Mesendoderm (in vitro differentiated cells): ENCODE measurements around the gene CCL7.
"Not testable (repeated sequence)": the region's sequence is repeated elsewhere in the genome, so short reads cannot be mapped to it uniquely, and the experiment has no call there.

Source experiments
- DNase-seq: peaks from one replicate; pipeline ENCODE4 v3.0.0; 2013
- H2AK5ac ChIP-seq: 2 replicates; pipeline ENCODE4 v1.6.1; 2013; ENCODE audit warnings: low read length, inconsistent platforms
- H2BK120ac ChIP-seq: 2 replicates; pipeline ENCODE4 v1.6.1; 2013; ENCODE audit warnings: low read depth, mild to moderate bottlenecking, low read length, moderate library complexity, mixed read lengths
- H2BK15ac ChIP-seq: replicated peaks from 2 replicates; pipeline ENCODE4 v1.6.1; 2013; ENCODE audit warnings: low read depth, mild to moderate bottlenecking, moderate library complexity
- H2BK5ac ChIP-seq: 2 replicates; pipeline ENCODE4 v1.6.1; 2013; ENCODE audit warnings: low read length, inconsistent platforms
- H3K18ac ChIP-seq: 2 replicates; pipeline ENCODE4 v1.6.1; 2013; ENCODE audit warnings: mild to moderate bottlenecking, low read length, mixed read lengths
- H3K23ac ChIP-seq: one replicate; pipeline ENCODE4 v1.6.1; 2013; ENCODE audit warnings: low read length
- H3K27ac ChIP-seq: 2 replicates; pipeline ENCODE4 v1.5.1; 2013; ENCODE audit warnings: low read depth, mild to moderate bottlenecking, inconsistent platforms, low read length, moderate library complexity
- H3K27me3 ChIP-seq: 2 replicates; pipeline ENCODE4 v1.6.1; 2013; ENCODE audit warnings: low read length, control low read depth, mild to moderate bottlenecking, inconsistent platforms; ENCODE audit not compliant: insufficient read depth, poor library complexity
- H3K36me3 ChIP-seq: 2 replicates; pipeline ENCODE4 v1.6.1; 2013; ENCODE audit warnings: low read length, inconsistent platforms; ENCODE audit not compliant: control insufficient read depth, insufficient read depth
- H3K4ac ChIP-seq: one replicate; pipeline ENCODE4 v1.6.1; 2013; ENCODE audit warnings: low read depth, mild to moderate bottlenecking, low read length, moderate library complexity
- H3K4me1 ChIP-seq: 2 replicates; pipeline ENCODE4 v1.6.1; 2013; ENCODE audit warnings: low read depth, low read length, inconsistent platforms; ENCODE audit not compliant: control insufficient read depth
- H3K4me2 ChIP-seq: 2 replicates; pipeline ENCODE4 v1.6.1; 2013; ENCODE audit warnings: low read length
- H3K4me3 ChIP-seq: 2 replicates; pipeline ENCODE4 v1.5.1; 2013; ENCODE audit warnings: mild to moderate bottlenecking, low read length
- H3K56ac ChIP-seq: one replicate; pipeline ENCODE4 v1.6.1; 2013; ENCODE audit warnings: low read length
- H3K79me1 ChIP-seq: 2 replicates; pipeline ENCODE4 v1.6.1; 2013; ENCODE audit warnings: low read length, inconsistent platforms
- H3K79me2 ChIP-seq: 2 replicates; pipeline ENCODE4 v1.6.1; 2013; ENCODE audit warnings: mild to moderate bottlenecking, low read length; ENCODE audit not compliant: control insufficient read depth, insufficient read depth
- H3K9ac ChIP-seq: 2 replicates; pipeline ENCODE4 v1.6.1; 2013; ENCODE audit warnings: low read length, inconsistent platforms
- H4K5ac ChIP-seq: one replicate; pipeline ENCODE4 v1.6.1; 2013; ENCODE audit warnings: low read length
- H4K8ac ChIP-seq: one replicate; pipeline ENCODE4 v1.6.1; 2013; ENCODE audit warnings: low read depth, mild to moderate bottlenecking, control low read depth, low read length, moderate library complexity
- WGBS: extraction: QIAGEN DNeasy Blood & Tissue Kit; methylation state at CpG from one replicate; pipeline ENCODE4 v1.1.7; 2013; ENCODE audit warnings: low lambda C conversion rate, missing lambda C conversion rate; ENCODE audit not compliant: insufficient coverage; ENCODE audit errors: extremely low coverage; 5-methylcytosine and 5-hydroxymethylcytosine counted together

Gene CCL7

GRCh38 chr17:34226011-34226743 lies 43.8 kb upstream of the CCL7 start:
- H3K23ac ChIP-seq = no peak overlapping the region
- H3K9ac ChIP-seq = no peak overlapping the region
- H4K8ac ChIP-seq = no peak overlapping the region
- H3K4me2 ChIP-seq = no peak overlapping the region
- no peak overlapping the region for H3K27ac ChIP-seq
- no peak overlapping the region for H4K5ac ChIP-seq
- no peak overlapping the region for H3K4me3 ChIP-seq
- H2AK5ac ChIP-seq = peak overlapping the region; percentile 15
- no peak overlapping the region for H3K4ac ChIP-seq
- no peak overlapping the region for H2BK5ac ChIP-seq
- no CpG with 5 or more reads among the region's 3 CpGs for WGBS
- H2BK120ac ChIP-seq = no peak overlapping the region
- H3K79me2 ChIP-seq = no peaks in the 10 kb centered on the region
- H3K36me3 ChIP-seq = no peaks in the 10 kb centered on the region
- DNase-seq = no peak
- H3K4me1 ChIP-seq = no peaks in the 10 kb centered on the region
- no peak overlapping the region for H3K56ac ChIP-seq
- no peaks in the 10 kb centered on the region for H3K27me3 ChIP-seq
- H3K79me1 ChIP-seq = no peaks in the 10 kb centered on the region
- no peak overlapping the region for H2BK15ac ChIP-seq
- no peak overlapping the region for H3K18ac ChIP-seq

- H4K5ac ChIP-seq = no peak overlapping the region
- H3K36me3 ChIP-seq = no peaks in the 10 kb centered on the region
- no peak overlapping the region for H3K27ac ChIP-seq
- H3K23ac ChIP-seq = no peak overlapping the region
- no peak overlapping the region for H3K4ac ChIP-seq
- H3K9ac ChIP-seq = no peak overlapping the region
- H2BK15ac ChIP-seq = no peak overlapping the region
- H3K27me3 ChIP-seq = no peaks in the 10 kb centered on the region
- H3K4me2 ChIP-seq = no peak overlapping the region
- peak overlapping the region; percentile 15 for H2AK5ac ChIP-seq
- H2BK5ac ChIP-seq = no peak overlapping the region
- H3K4me1 ChIP-seq = no peaks in the 10 kb centered on the region
- no peak overlapping the region for H3K56ac ChIP-seq
- H3K4me3 ChIP-seq = no peak overlapping the region
- no peak for DNase-seq
- H4K8ac ChIP-seq = no peak overlapping the region
- no peak overlapping the region for H3K18ac ChIP-seq
- no peak overlapping the region for H2BK120ac ChIP-seq
- no peaks in the 10 kb centered on the region for H3K79me1 ChIP-seq
- H3K79me2 ChIP-seq = no peaks in the 10 kb centered on the region
Measured at GRCh38 chr17:34226744-34227034, 43.3 kb upstream of the CCL7 start.

GRCh38 chr17:34227293-34227692 lies 42.7 kb upstream of the CCL7 start:
- H3K27ac ChIP-seq, DNase-seq, H2BK15ac ChIP-seq, H3K4me3 ChIP-seq, H4K5ac ChIP-seq, H3K79me2 ChIP-seq, H3K23ac ChIP-seq, H3K18ac ChIP-seq, H3K4me1 ChIP-seq, H3K36me3 ChIP-seq, H2BK5ac ChIP-seq, H2AK5ac ChIP-seq, H3K27me3 ChIP-seq, H3K79me1 ChIP-seq, H4K8ac ChIP-seq, H2BK120ac ChIP-seq, H3K9ac ChIP-seq, H3K4me2 ChIP-seq: not testable (repeated sequence)
- Histone ChIP-seq H3K56ac (peak overlapping the region; percentile 51), H3K4ac (peak overlapping the region; percentile 39)
- WGBS = no CpG with 5 or more reads among the region's 2 CpGs

GRCh38 chr17:34227707-34228106 lies 42.3 kb upstream of the CCL7 start:
- H3K27me3 ChIP-seq = no peaks in the 10 kb centered on the region
- no peak overlapping the region for H3K27ac ChIP-seq
- H3K79me2 ChIP-seq = no peaks in the 10 kb centered on the region
- H3K4me1 ChIP-seq = no peaks in the 10 kb centered on the region
- no peaks in the 10 kb centered on the region for H3K79me1 ChIP-seq
- H3K4me2 ChIP-seq = no peak overlapping the region
- no peak overlapping the region for H2BK120ac ChIP-seq
- H4K5ac ChIP-seq = no peak overlapping the region
- H3K9ac ChIP-seq = no peak overlapping the region
- H2BK15ac ChIP-seq = no peak overlapping the region
- no peak overlapping the region for H4K8ac ChIP-seq
- WGBS = no CpG with 5 or more reads among the region's 3 CpGs
- H3K56ac ChIP-seq = peak overlapping the region; percentile 51
- no peak overlapping the region for H3K4me3 ChIP-seq
- no peak for DNase-seq
- H2AK5ac ChIP-seq = no peak overlapping the region
- H3K23ac ChIP-seq = no peak overlapping the region
- no peak overlapping the region for H3K4ac ChIP-seq
- H3K18ac ChIP-seq = no peak overlapping the region
- no peak overlapping the region for H2BK5ac ChIP-seq
- no peaks in the 10 kb centered on the region for H3K36me3 ChIP-seq

GRCh38 chr17:34228781-34229180 lies 41.2 kb upstream of the CCL7 start:
- Histone ChIP-seq H2BK5ac (no peak overlapping the region), H2AK5ac (no peak overlapping the region), H3K23ac (no peak overlapping the region), H3K56ac (no peak overlapping the region), H2BK15ac (no peak overlapping the region), H3K4me1 (peaks cover 5% of the 10 kb centered on the region), H3K18ac (peak overlapping the region; percentile 18), H3K79me1 (no peaks in the 10 kb centered on the region), H4K8ac (no peak overlapping the region), H3K9ac (no peak overlapping the region), H3K4ac (no peak overlapping the region), H3K4me3 (no peak overlapping the region), H3K4me2 (no peak overlapping the region), H3K27ac (no peak overlapping the region), H2BK120ac (no peak overlapping the region), H3K27me3 (no peaks in the 10 kb centered on the region), H3K36me3 (no peaks in the 10 kb centered on the region), H3K79me2 (no peaks in the 10 kb centered on the region), H4K5ac (no peak overlapping the region)
- no peak for DNase-seq
- no CpG with 5 or more reads among the region's 4 CpGs for WGBS

GRCh38 chr17:34230342-34230741 lies 39.7 kb upstream of the CCL7 start:
- WGBS = no CpG with 5 or more reads among the region's 1 CpG
- Histone ChIP-seq H2BK15ac (no peak overlapping the region), H4K8ac (no peak overlapping the region), H2AK5ac (no peak overlapping the region), H3K4me2 (no peak overlapping the region), H3K79me2 (no peaks in the 10 kb centered on the region), H2BK5ac (no peak overlapping the region), H3K4ac (no peak overlapping the region), H3K27ac (no peak overlapping the region), H3K36me3 (no peaks in the 10 kb centered on the region), H3K4me3 (no peak overlapping the region), H2BK120ac (no peak overlapping the region), H3K4me1 (peaks cover 18% of the 10 kb centered on the region), H3K23ac (no peak overlapping the region), H3K18ac (no peak overlapping the region), H4K5ac (no peak overlapping the region), H3K79me1 (no peaks in the 10 kb centered on the region), H3K56ac (no peak overlapping the region), H3K27me3 (no peaks in the 10 kb centered on the region), H3K9ac (no peak overlapping the region)
- DNase-seq = no peak
